Right renal cortex interstitium (tissue), 3 donors: Measurements from ENCODE around the gene TMEM170A. TPM values are rescaled to one million over a fixed set of nuclear protein-coding genes. Genes with fewer than 3 reads are reported as not detected.

ENCODE experiments used
- DNase-seq, 3 donors: peaks; one replicate each; pipeline ENCODE4 v3.0.0-alpha.2; 2013; ENCODE audit warnings: low read depth in 3 of 3, low spot score in 2 of 3
- polyA plus RNA-seq, 3 donors: library from polyadenylated mRNA; unstranded; fragments of 120-200 nt; gene quantifications; one replicate each; pipeline ENCODE4 v1.2.1, GENCODE V29; 2013; ENCODE audit not compliant: insufficient read length in 3 of 3

TMEM170A gene
- polyA plus RNA-seq, 3 donors, result 37.4 to 39.8 (median 39.0) TPM

GRCh38 chr16:75482434-75483205, 18.1 kb upstream of the TMEM170A start:
- no peak for DNase-seq

DNA sequence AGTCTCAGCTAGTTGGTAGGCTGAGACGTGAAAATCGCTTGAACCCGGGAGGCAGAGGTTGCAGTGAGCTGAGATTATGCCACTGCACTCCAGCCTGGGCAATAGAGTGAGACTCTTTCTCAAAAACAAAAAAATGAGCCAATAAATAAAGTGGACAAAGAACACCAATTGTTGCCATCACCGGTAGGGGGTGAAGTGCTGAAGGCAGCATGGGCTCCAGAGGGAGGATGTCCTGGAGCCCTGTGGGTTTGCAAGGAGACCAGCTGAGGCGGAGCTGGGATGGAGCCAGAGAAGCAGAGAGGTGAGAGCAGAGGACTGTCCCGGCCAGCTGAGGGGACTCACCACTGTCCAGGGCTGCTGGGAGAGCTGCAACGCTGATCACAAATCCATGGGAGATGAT, 17.0 kb upstream of the TMEM170A start:
- no peak for DNase-seq

DNA sequence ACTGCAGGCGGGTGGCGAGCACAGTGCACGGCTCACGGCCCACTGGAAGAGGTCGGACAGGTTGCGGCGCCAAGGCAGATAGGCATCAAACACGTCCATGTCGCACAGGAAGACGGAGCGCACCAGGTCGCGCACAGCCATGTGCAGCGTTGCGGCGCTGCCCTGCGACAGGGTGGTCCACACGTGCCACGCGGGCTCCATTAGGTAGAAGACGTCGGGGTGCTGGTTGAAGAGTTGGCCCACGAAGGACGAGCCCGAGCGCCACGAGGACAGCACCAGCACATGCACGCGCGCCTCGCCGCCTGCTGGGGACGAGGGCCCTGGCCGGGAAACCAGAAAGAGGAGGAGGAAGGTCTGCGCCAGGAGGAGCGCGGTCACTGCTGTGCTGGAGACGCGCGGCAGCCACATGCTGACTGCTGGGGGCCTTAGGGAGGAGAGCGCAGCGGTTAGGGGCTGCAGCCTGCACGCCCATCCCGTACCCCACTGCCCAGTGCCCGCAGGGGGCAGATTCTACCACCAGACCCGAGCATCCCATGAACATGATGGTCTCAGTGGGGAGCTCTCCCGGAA, 15.0 kb upstream of the TMEM170A start:
- DNase-seq, result no peak

DNA sequence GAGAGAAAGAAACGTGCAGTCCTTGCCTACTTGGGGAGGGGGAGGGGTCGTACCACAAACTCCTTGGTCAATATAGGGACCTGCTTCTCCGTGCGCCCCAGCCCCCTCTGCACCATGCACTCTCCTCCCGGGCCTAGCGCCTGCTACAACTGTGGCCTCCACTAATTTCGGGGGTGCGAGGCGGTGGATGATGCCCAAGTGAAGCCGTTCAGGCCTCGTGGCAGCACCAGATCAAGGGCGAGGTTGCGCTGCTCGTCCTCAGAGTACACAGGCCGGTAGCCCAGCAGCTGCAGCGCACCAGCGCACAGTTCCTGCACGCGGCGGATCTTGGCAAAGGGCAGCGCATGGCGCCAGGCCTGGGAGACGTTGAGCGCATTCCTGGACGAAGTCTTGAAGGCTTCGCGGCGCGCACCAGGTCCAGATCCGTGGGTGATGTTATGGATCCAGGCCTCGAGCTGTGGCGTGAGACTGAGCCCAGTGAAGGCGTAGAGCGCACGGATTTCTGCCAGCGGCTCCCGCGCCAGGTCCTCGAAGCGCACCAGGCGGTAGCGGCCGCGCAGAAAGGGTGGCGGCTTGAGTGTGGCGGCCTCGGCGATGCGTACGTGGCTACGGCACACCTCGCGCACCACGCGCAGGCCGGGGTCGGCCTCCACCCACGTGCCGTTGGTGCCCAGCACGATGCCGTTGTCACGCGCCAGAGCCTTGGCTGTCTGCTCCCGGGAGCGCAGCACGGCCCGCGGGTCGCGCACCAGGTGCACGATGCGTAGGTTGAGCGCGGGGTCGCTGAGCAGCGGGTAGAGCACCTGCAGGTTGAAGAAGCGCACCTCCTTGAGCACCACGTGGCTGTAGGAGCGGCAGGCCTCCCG, 14.2 kb upstream of the TMEM170A start:
- DNase-seq, result no peak

DNA sequence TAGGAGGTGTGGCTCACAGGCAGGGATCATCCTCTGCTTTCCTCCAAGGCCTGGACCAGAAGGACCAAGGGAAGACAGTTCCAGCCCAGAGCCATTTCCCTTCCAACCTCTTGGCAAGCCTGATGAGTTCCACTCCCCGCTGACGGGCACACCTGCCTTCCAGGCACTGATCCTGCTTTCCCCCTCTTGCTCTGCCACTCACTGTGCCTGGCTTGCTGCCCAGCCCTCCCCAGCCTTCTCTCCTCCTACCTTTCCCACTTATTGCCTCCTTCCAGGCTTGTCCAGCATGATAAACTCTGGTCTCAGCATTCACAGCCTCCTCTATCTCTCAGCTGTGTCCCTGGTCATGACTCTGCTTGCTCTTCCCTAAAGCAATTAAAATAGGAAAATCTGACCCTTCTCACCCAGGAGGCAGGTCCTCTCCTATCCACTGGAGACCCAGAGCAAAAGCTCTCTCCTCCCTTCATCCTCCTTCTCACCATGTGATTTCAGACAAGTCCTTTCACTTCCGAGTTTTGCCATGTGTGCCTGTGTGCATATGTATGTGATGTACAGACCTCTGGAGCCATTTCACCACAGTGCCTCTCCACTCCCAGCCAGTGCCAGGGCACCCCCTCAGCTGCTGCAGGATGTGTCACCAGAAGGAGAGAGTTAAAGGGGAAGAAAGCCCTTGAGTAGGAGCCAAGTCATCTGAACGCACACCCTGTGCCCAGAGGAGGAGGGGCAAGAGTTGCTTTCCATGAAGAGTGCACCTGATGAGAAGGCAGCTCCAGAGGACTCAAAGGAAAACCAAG, 13.4 kb upstream of the TMEM170A start:
- DNase-seq, result no peak

DNA sequence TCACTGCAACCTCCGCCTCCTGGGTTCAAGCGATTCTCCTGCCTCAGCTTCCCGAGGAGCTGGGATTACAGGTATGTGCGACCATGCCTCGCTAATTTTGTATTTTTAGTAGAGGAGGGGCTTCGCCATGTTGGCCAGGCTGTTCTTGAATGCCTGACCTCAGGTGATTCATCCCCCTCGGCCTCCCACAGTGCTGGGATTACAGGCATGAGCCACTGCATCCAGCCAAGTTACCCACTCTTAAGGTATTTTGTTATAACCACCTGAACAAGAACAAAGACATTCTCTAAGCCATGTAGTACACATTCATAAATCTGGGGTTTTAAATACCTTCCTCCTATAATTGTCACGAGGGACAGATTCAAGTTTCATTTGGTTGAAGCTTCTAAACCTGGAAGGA, 12.3 kb upstream of the TMEM170A start:
- no peak for DNase-seq

DNA sequence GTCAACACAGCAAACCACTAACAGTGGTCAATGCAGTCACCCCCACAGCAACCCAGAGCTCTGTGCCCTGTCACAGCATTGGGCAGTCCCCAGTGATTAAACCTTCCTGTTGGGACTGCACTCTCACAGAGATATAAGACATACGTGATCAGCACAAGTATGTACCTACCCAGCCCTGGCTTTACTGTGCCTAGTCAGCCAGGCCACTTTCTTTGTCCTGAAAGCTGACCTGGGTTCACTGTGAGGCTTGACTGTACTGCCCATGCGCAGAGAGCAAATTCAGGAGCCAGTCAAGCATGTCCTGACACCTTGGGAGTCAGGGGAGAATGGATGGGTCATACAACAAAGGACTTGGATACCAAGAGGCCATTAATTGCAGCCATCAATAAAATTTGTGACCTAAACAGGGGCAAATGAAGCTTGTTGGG, 10.9 kb upstream of the TMEM170A start:
- DNase-seq, result no peak

DNA sequence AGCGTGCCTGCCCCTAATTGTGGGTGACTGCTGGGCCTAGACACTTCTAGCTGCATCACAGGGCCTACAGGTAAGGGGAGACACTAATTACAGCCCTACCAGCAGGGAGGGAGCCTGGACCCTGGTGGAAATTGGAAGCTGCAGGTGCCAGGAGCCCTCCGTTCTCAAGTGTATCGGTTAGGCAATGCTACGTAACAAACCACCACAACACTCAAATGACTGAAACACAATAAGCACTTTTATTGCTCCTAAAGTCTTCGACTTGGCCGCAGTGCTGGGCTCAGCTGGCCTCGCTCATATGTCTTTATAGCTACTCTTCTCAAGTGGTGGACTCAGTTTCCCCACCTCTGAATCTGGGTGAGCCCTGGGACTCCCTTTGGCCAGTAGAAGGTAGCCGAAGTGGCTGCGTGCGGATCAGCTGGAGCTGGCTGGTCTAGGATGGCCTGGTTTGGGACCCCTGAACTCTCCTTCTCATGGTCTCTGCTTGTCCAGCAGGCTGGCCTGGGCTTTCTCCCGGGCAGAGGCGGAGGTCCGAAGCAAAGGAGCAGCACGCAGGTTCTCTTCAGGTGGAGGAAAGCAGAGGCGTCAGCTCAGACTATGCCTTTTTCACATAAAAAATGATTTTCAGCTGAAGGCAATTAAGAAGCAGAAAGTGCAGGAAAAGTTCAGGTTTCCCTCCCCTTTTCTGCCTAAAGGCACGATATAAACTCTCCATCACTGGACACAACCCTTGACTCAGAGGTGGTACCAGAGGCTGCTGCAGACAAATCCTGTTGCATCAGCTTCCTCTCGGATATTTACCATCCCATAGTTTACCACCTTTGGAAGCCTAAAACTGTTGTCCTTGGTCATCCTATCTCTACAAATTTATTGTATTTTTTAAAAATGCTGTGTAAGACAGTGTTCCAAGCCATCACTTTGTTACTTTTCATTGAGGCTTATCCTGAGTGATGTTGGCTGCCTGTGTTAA, 8.7 kb upstream of the TMEM170A start:
- no peak for DNase-seq

GRCh38 chr16:75471723-75472633, 7.5 kb upstream of the TMEM170A start:
- DNase-seq, result no peak

DNA sequence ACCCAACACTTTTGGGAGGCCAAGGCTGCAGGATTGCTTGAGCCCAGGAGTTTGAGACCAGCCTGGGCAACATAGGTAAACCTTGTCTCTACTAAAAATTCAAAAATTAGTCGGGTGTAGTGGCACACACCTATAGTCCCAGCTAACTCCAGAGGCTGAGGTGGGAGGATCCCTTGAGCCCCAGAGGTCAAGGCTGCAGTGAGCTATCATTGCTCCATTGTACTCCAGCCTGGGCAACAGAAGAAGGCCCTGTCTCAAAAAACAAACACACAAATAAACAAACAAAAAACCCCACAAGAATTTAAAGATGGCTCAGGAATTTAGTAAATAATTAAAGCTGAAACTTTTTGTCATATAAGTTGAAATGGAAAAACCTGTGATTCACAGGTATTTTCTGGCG, 2.3 kb upstream of the TMEM170A start:
- no peak for DNase-seq

GRCh38 chr16:75463389-75464121, 934 bp downstream of the TMEM170A start:
- peak in 1 of 3 donors; percentile 35 for DNase-seq

DNA sequence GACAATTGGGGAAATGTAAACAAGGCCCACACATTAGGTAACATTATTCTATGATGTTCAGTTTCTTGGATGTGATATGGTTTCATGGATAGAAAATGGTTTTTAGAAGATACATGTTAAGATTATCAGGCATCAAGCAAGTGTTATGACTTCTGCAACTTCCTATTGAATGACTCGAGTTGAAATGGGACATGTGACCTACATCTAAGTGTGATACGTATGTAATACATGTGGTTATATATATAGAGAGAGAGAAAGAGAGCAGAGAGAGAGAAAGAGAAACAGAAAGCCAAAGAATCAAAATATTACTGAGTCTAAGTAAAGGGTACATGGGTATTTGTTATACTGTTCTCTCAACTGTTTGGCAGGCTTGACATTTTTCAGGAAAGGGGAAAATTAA, 1.7 kb downstream of the TMEM170A start:
- no peak for DNase-seq

- no peak for DNase-seq
Measured at GRCh38 chr16:75461575-75461974, 2.9 kb downstream of the TMEM170A start.

DNA sequence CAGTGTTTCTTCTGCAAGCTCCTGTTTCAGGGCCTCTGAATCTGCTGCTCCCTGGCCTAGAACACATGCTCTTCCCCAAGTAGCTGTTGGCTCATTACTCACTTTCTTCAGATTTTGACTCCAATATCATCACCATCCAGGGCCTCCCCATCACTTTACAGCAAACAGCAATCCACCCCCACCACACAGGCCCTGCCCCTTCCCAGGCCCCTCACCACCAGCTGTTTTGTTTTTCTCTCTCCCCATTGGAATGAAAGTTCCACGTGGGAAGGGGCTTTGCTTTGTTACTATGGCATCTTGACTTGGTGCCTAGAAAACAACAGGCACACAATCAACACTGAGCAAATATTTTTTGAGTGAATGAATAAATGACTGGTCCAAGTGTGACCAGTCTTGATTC, 4.0 kb downstream of the TMEM170A start:
- no peak for DNase-seq

- DNase-seq, result no peak
Measured at GRCh38 chr16:75459691-75460090, 4.8 kb downstream of the TMEM170A start.

DNA sequence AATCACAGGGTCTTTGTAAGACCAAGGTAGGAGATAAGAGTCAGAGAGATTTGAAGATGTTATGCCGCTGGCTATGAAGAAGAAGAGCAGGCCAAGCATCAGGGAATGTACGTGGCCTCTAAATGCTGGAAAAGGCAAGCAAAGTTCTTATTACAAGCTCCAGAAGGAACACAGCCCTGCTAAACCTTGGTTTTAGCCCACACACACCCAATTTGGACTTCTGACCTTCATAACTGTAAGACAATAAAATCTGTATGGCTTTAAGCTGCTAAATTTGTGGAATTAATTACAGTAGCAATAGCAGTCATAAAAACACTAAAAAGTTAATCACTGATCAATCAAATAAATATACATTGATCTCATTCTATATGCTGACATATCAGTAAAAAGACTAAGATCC, 6.0 kb downstream of the TMEM170A start:
- no peak for DNase-seq

GRCh38 chr16:75458029-75458428, 6.5 kb downstream of the TMEM170A start:
- DNase-seq, result no peak

DNA sequence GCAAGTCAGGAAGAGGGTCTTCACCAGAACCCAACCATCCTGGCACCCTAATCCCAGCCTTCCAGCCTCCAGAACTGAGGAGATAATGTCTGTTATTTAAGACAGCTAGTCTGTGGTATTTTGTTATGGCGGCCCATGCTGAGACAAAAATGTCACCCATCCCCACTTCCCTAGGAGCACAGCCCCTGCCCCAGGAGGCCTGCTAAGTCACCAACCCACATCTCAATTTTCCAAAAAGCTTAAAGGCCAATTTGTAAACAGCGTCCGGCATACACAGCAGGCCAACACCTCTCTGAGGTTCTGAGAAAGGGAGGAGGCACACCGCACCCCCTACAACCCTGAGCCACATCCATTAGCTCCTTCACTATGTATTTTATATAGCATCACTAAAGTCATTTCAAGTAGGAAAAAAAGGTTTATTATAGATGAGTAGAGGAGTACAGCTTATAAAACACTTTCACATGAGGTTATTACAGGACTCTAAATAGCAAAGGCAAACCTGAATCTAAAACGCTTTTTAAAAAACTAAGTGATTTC, 6.9 kb downstream of the TMEM170A start:
- DNase-seq, result no peak
